SK-N-SH (cell line): ENCODE results near the gene RBM20. TPM values are rescaled to one million over a fixed set of nuclear protein-coding genes. Genes with fewer than 3 reads are reported as not detected.

Experiments
- CTCF ChIA-PET: fragments of 300-600, 350-600 bp; formaldehyde crosslinking; extraction: SDS; loops from one replicate; lab custom pipeline; 2021; lab: Yijun Ruan, JAX
- POLR2A ChIA-PET: fragments of 350-600 bp; sonication (Branson Sonifier 250); formaldehyde crosslinking; extraction: SDS; loops from one replicate; lab custom pipeline; 2020; ENCODE audit warnings: antibody characterized with exemption, inconsistent platforms; lab: Yijun Ruan, JAX
- DNase-seq: peaks from one replicate; pipeline ENCODE4 v3.0.0; 2012
- H2AFZ ChIP-seq: fragments of 200-600 bp; sonication (generic); 2 replicates; pipeline ENCODE4 v1.8.1; 2016; ENCODE audit warnings: antibody characterized with exemption, mild to moderate bottlenecking, low read depth
- H3F3A ChIP-seq: fragments of 200-600 bp; sonication (generic); replicated peaks from 2 replicates; pipeline ENCODE3; 2016; ENCODE audit warnings: antibody characterized with exemption, mild to moderate bottlenecking; ENCODE audit not compliant: insufficient read depth
- H3K27ac ChIP-seq, 2 experiments: fragments of 200-500 bp in 1 of 2; fragments of 200-600 bp in 1 of 2; sonication (Bioruptor generic) in 1 of 2; sonication (generic), shearing (Covaris generic) in 1 of 2; 2 replicates each; pipeline versions ENCODE4 v1.5.1 to v1.6.1; 2014 to 2016; ENCODE audit warnings: low read depth in 2 of 2, inconsistent platforms in 1 of 2, low read length in 1 of 2, mild to moderate bottlenecking in 1 of 2, mixed read lengths in 1 of 2
- H3K27me3 ChIP-seq: fragments of 200-600 bp; sonication (generic), shearing (Covaris generic); 2 replicates; pipeline ENCODE4 v1.6.1; 2016; ENCODE audit warnings: mixed run types; ENCODE audit not compliant: insufficient read depth
- H3K36me3 ChIP-seq, 2 experiments: fragments of 200-500 bp in 1 of 2; fragments of 200-600 bp in 1 of 2; sonication (Bioruptor generic) in 1 of 2; sonication (generic) in 1 of 2; replicated peaks in 1 of 2; 2 replicates each; pipeline versions ENCODE3 to v1.5.1; 2014 to 2016; ENCODE audit warnings: low read length in 1 of 2, mild to moderate bottlenecking in 1 of 2; ENCODE audit not compliant: insufficient read depth in 2 of 2, control insufficient read depth in 1 of 2
- H3K4me1 ChIP-seq, 2 experiments: fragments of 200-500 bp in 1 of 2; fragments of 200-600 bp in 1 of 2; sonication (Bioruptor generic) in 1 of 2; sonication (generic), shearing (Covaris generic) in 1 of 2; 2 replicates each; pipeline versions ENCODE4 v1.5.1 to v1.6.1; 2014 to 2016; ENCODE audit warnings: low read depth in 1 of 2, low read length in 1 of 2, mixed run types in 1 of 2; ENCODE audit not compliant: insufficient read depth in 2 of 2, control insufficient read depth in 1 of 2
- H3K4me2 ChIP-seq: fragments of 200-600 bp; sonication (generic), shearing (Covaris generic); 2 replicates; pipeline ENCODE4 v1.6.1; 2017; ENCODE audit warnings: mixed run types
- H3K4me3 ChIP-seq, 2 experiments: fragments of 200-500 bp in 1 of 2; fragments of 200-600 bp in 1 of 2; sonication (Bioruptor generic) in 1 of 2; sonication (generic), shearing (Covaris generic) in 1 of 2; 2 replicates each; pipeline versions ENCODE4 v1.5.1 to v1.8.1; 2014 to 2016; ENCODE audit warnings: low read depth in 2 of 2, inconsistent platforms in 1 of 2, low read length in 1 of 2, mild to moderate bottlenecking in 1 of 2, mixed read lengths in 1 of 2, moderate library complexity in 1 of 2
- H3K79me2 ChIP-seq: fragments of 200-600 bp; sonication (generic); 2 replicates; pipeline ENCODE4 v1.8.1; 2017; ENCODE audit warnings: mild to moderate bottlenecking; ENCODE audit not compliant: insufficient read depth
- H3K9ac ChIP-seq: fragments of 200-600 bp; sonication (generic); 2 replicates; pipeline ENCODE4 v1.6.1; 2017; ENCODE audit warnings: mixed run types
- H3K9me2 ChIP-seq: fragments of 200-600 bp; sonication (generic); 2 replicates; pipeline ENCODE4 v1.6.1; 2017; ENCODE audit warnings: mixed run types
- H3K9me3 ChIP-seq: fragments of 200-600 bp; sonication (generic); 2 replicates; pipeline ENCODE4 v1.6.1; 2017; ENCODE audit warnings: mixed run types, mild to moderate bottlenecking, moderate library complexity
- H4K20me1 ChIP-seq: fragments of 200-600 bp; sonication (generic); 2 replicates; pipeline ENCODE4 v1.6.1; 2017; ENCODE audit warnings: mild to moderate bottlenecking, mixed run types; ENCODE audit not compliant: insufficient read depth
- EP300 ChIP-seq, 2 experiments: IDR thresholded peaks; 2 replicates each; pipeline versions ENCODE4 v1.4.0 to v1.6.1; 2012; ENCODE audit warnings: borderline replicate concordance in 1 of 2, low read depth in 1 of 2, low read length in 1 of 2
- FOXJ3 ChIP-seq: sonication (generic); formaldehyde crosslinking; IDR thresholded peaks from 2 replicates; pipeline ENCODE4 v1.5.1; 2020; ENCODE audit warnings: mild to moderate bottlenecking, missing genetic modification reagents
- GATA2 ChIP-seq: sonication (generic); formaldehyde crosslinking; IDR thresholded peaks from 2 replicates; pipeline ENCODE4 v1.5.0; 2020; ENCODE audit warnings: mild to moderate bottlenecking, missing genetic modification reagents
- POLR2AphosphoS5 ChIP-seq: IDR thresholded peaks from 2 replicates; pipeline ENCODE4 v1.6.1; 2012; ENCODE audit warnings: low read depth, low read length
- RFX5 ChIP-seq: IDR thresholded peaks from 2 replicates; pipeline ENCODE4 v1.6.1; 2012; ENCODE audit warnings: mild to moderate bottlenecking, improper control_type of control experiment, low read length
- TEAD4 ChIP-seq: IDR thresholded peaks from 2 replicates; pipeline ENCODE4 v1.4.0; 2012; ENCODE audit warnings: mild to moderate bottlenecking, borderline replicate concordance; ENCODE audit not compliant: insufficient read depth
- WGBS: methylation state at CpG from one replicate; pipeline ENCODE4 v1.1.6; 2017; ENCODE audit warnings: low lambda C conversion rate; 5-methylcytosine and 5-hydroxymethylcytosine counted together
- polyA plus RNA-seq, 3 experiments: library from polyadenylated mRNA; depleted of rRNA; stranded (reverse); fragments of >200 nt; gene quantifications; 2 replicates each; pipeline ENCODE4 v1.2.3, GENCODE V29; 2012

The RBM20 gene
- polyA plus RNA-seq, 1 of the 3 experiments (the other 2 are of a cell fraction) = 0.64 TPM

GRCh38 chr10:110793886-110794285 lies 149.8 kb downstream of the RBM20 start:
- ChIA-PET CTCF (interaction anchor here (1.3 to 2.7 kb wide), 5 partner anchors 10 to 100 kb away, joined by 3 to 11 read pairs (median 7); no protein-coding TSS in a partner anchor), POLR2A (interaction anchor here (1.0 to 1.2 kb wide), 2 partner anchors 48 to 78 kb away, joined by 4 read pairs; partner anchors contain the start of gene PDCD4)
- Histone ChIP-seq H3K9ac (no peak overlapping the region), H3K4me1 (peaks cover 7 to 76% of the 10 kb centered on the region in 2 experiments; a peak in 2 of 4 replicates), H4K20me1 (no peaks in the 10 kb centered on the region), H3K36me3 (peaks cover 0 to 2% of the 10 kb centered on the region in 2 experiments), H3F3A (no peaks in the 10 kb centered on the region), H3K27ac (peak overlapping the region in 1 of 2 experiments; percentile 99; a peak in 2 of 4 replicates), H3K4me2 (no peak overlapping the region), H3K9me2 (no peaks in the 10 kb centered on the region), H3K4me3 (no peak overlapping the region), H3K79me2 (no peaks in the 10 kb centered on the region), H3K9me3 (no peaks in the 10 kb centered on the region), H2AFZ (no peak overlapping the region), H3K27me3 (no peaks in the 10 kb centered on the region)
- DNase-seq = no peak
- WGBS = 88% methylated on average over 6 of the region's 6 CpGs
- TF ChIP-seq TEAD4 (no peak), FOXJ3 (CRISPR knock-in tag) (no peak)

GRCh38 chr10:110794808-110795207 lies 150.7 kb downstream of the RBM20 start:
- POLR2A ChIA-PET = interaction anchor here (1.1 to 1.2 kb wide), 2 partner anchors 76 to 123 kb away, joined by 3 to 5 read pairs; no protein-coding TSS in a partner anchor
- no peaks in the 10 kb centered on the region for H3F3A ChIP-seq
- no peak overlapping the region for H2AFZ ChIP-seq
- no peaks in the 10 kb centered on the region for H3K27me3 ChIP-seq
- H4K20me1 ChIP-seq = no peaks in the 10 kb centered on the region
- peaks cover 0 to 8% of the 10 kb centered on the region in 2 experiments for H3K36me3 ChIP-seq
- H3K4me1 ChIP-seq = peaks cover 7 to 71% of the 10 kb centered on the region in 2 experiments; a peak in 2 of 4 replicates
- H3K9ac ChIP-seq = no peak overlapping the region
- TF ChIP-seq RFX5 (0 out of 2 replicates have a peak, but pooled peaks have one; percentile 20), POLR2AphosphoS5 (no peak)
- TF ChIP-seq, all 33 proteins: peak for 1
- 73% methylated on average over 4 of the region's 4 CpGs for WGBS
- H3K79me2 ChIP-seq = no peaks in the 10 kb centered on the region
- no peaks in the 10 kb centered on the region for H3K9me2 ChIP-seq
- no peak overlapping the region for H3K4me2 ChIP-seq
- no peak overlapping the region for H3K4me3 ChIP-seq
- CTCF ChIA-PET = interaction anchor here (0.7 to 1.8 kb wide), 7 partner anchors 9 to 99 kb away, joined by 3 to 11 read pairs (median 3); no protein-coding TSS in a partner anchor
- no peaks in the 10 kb centered on the region for H3K9me3 ChIP-seq
- peak overlapping the region in 1 of 2 experiments; percentile 99; a peak in 2 of 4 replicates for H3K27ac ChIP-seq
- DNase-seq = no peak

GRCh38 chr10:110797416-110797815 lies 153.3 kb downstream of the RBM20 start:
- Histone ChIP-seq H3K79me2 (no peaks in the 10 kb centered on the region), H3K9me2 (no peaks in the 10 kb centered on the region), H3K4me1 (peaks cover 10 to 48% of the 10 kb centered on the region in 2 experiments; a peak in 3 of 4 replicates), H3K27me3 (no peaks in the 10 kb centered on the region), H3K4me2 (no peak overlapping the region), H3K27ac (peak overlapping the region in 1 of 2 experiments; percentile 75; a peak in 2 of 4 replicates), H3F3A (no peaks in the 10 kb centered on the region), H3K9me3 (no peaks in the 10 kb centered on the region), H3K4me3 (no peak overlapping the region), H3K9ac (no peak overlapping the region), H4K20me1 (no peaks in the 10 kb centered on the region), H3K36me3 (peaks cover 0 to 15% of the 10 kb centered on the region in 2 experiments), H2AFZ (no peak overlapping the region)
- CTCF ChIA-PET = interaction anchor here (2.6 kb wide), 1 partner anchor 21 kb away, joined by 7 read pairs; no protein-coding TSS in a partner anchor
- POLR2A ChIA-PET = interaction anchor here (1.0 kb wide), 1 partner anchor 121 kb away, joined by 3 read pairs; the partner anchor contains the start of gene BBIP1
- WGBS = 68% methylated on average over 10 of the region's 10 CpGs
- DNase-seq = no peak
- peak; percentile 27; the same call in 1 of the 2 replicates for TF ChIP-seq GATA2
- TF ChIP-seq EP300 (IDR thresholded peaks at IDR 0.05; ENCODE audit: borderline replicate concordance in 1 of 2, low read depth in 1 of 2, low read length in 1 of 2) = peak in 1 of 2 experiments; percentile 54; a peak in 1 of 4 replicates
- no peak for TF ChIP-seq FOXJ3 (CRISPR knock-in tag)
